HG03139 (cell line): Measurements from ENCODE around the gene DCAF11.

Source experiments
- ATAC-seq: cut with Tn5 transposase; IDR thresholded peaks from one replicate; pipeline ENCODE4 v1.9.1; 2021; ENCODE audit not compliant: unreplicated experiment

The DCAF11 gene

GRCh38 chr14:24156840-24157239, 42.3 kb downstream of the DCAF11 start:
- no peak for ATAC-seq

DNA sequence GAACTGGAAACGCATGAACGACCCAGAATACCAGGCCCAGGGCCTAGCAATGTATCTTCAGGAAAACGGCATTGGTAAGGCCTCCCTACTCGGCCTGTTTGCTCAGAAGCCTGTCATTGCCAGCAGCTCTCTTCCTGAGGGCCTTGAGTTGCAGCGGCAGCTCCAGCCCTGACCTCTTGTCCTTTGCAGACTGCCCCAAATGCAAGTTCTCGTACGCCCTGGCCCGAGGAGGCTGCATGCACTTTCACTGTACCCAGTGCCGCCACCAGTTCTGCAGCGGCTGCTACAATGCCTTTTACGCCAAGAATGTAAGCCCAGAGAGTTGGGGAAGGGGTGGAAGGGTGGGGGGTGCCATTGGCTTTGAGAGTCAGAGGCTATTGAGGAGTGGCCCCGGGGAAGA, 42.8 kb downstream of the DCAF11 start:
- ATAC-seq = no peak

GRCh38 chr14:24159777-24160498, 45.4 kb downstream of the DCAF11 start:
- no peak for ATAC-seq

DNA sequence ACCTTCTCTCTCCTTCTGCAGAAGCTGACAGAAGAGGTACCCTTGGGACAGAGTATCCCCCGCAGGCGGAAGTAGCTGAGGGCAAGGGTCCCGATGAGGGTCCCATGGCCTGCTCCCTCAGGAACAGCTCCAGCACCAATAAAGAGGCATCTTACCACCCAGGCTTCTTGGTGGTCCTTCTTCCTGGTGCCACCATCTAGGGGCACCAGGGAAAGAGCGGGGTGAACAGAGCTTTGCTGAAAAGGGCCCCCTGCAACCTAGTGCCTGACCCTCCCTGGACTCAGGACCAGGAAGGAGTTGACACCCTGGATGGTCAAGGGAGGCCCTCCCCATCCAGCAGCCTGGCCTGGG, 45.9 kb downstream of the DCAF11 start:
- ATAC-seq = no peak

DNA sequence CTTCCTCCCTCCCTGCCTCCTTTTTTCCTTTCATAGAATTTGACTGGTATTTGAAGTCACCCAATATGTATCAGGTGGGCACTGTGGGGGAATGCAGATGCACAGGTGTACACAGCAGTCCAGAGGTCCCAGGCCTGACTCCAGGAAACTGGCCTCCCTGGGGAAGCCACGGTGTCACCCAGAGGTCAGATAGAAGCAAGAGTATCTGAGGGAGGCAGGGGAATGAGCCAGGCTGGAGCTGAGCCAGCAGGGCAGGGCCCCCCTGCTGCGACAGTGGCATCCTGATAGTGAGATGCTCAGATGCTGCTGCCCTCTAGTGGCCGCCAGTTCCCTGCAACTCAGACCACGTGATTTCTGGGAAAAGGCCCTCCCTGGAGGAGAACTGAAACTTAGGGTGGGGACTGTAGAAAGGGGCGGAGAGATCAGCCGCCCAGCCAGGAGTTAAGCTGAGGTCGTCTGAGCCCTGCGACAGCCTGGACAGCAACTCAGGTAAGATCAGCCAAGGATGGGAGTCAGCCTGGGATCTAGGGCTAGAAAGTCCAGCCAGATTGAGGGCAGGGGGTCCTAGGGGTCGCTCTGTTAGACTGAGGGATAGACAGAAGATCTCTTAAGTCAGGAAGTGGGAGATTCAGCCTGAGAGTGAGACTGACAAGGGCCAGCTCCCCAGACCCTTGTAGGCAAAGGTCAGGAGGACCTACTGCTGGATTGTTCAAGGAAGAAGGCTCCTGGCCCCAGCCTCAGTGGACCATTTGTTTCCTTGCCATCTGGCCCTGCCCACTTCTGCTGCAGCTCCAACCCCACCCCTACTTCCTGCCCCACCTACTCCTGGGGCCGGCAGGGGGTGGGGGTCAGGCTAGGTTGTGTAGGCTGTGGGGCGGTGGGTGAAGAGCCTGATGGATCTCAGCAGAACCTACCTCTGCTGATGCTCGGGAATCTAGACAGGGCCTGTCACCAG, 46.5 kb downstream of the DCAF11 start, which contains the start of gene IRF9:
Gene IRF9, plus strand, starts transcription at position 416 of the 955 bp plus-strand sequence. CDS start 880 bp downstream, outside the sequence.
- peak; percentile 68 for ATAC-seq

- no peak for ATAC-seq
Observed at GRCh38 chr14:24162093-24162492, 47.5 kb downstream of the DCAF11 start.

DNA sequence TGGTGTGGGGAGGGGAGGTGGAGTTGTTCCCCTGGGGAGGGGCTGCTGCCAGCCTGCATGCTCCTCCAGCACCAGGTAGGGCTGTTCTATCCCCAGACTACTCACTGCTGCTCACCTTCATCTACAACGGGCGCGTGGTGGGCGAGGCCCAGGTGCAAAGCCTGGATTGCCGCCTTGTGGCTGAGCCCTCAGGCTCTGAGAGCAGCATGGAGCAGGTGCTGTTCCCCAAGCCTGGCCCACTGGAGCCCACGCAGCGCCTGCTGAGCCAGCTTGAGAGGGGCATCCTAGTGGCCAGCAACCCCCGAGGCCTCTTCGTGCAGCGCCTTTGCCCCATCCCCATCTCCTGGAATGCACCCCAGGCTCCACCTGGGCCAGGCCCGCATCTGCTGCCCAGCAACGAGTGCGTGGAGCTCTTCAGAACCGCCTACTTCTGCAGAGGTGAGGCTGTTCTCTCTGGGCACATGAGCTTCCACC, 50.0 kb downstream of the DCAF11 start:
- ATAC-seq = no peak

DNA sequence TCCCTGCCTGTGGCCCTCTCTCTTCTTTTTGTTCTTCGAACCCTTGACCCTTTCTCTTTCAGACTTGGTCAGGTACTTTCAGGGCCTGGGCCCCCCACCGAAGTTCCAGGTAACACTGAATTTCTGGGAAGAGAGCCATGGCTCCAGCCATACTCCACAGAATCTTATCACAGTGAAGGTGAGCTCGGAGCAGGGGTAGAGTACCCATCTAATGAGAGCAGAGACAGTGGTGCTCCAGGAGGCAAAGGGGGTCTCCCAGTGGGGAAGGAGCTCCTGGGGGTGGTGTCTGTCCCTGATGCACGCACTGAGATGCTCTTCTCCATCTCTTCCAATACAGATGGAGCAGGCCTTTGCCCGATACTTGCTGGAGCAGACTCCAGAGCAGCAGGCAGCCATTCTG, 51.2 kb downstream of the DCAF11 start:
- ATAC-seq = no peak

DNA sequence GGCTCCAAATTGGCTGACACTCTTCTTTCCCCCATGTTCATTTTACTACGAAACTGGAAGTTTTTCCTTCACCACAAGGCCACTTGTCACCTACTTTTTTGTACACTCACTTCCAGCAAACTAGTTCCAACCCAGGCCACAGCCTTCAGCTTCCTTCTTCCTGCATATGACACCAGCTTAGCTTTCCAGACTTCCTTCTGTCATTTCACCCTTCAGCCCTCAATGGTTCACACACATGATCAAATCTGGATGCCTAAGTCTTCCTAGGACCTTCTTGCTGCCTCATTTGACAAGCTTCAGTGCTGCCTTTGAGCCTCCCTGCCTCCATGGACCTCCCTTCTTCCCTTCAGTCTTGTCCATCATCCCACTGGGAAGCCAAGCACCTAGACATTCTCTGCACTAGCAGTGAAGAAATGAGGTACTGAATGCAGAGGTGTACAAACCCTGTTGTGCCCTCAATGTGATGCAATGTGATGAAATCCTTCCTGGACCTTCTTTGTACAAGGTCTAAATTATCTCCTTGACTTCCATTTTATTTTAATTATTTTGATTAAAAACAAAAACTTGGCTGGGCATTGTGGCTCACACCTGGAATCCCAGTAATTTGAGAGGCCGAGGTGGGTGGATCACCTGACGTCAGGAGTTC, 53.0 kb downstream of the DCAF11 start:
- ATAC-seq = no peak

DNA sequence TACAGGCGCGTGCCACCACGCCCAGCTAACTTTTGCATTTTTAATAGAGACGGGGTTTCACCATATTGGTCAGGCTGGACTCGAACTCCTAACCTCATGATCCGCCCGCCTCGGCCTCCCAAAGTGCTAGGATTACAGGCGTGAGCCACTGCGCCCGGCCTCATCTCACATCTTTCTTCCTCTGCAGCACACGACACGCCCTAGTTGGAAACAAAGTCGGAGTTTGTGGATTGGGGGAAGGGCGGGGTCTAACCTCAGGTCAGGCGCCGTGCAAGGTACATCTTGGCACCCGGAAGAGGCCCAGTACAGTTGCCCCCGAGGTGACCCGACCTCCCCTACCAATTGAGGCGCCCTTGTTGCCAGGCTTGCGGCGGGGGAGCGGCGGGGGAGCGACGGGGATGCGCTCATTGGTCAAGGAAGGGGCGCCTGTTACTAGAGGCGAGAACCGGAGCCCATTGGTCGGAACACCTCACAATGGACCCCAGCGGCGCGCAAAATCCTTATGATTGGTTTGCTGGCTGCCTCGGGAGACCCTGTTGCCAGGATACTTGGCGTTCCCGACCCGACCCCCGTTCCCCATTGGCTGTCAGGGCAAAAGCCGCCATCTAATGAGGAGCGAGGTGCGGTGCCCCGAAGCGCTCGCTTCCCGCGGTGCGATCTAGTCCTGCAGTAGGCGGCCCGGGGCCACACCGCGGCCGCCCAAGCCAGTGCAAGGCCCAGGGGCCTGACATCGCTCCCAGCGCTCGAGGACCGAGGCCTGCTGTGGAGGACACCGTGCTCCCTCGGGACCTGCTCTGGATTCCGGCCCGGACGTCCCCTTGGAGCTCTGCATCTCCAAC, 57.1 kb downstream of the DCAF11 start, which contains the start of gene REC8:
Gene REC8, plus strand, starts transcription at position 659 of the 839 bp plus-strand sequence. CDS start 473 bp downstream, outside the sequence.
- ATAC-seq = peak; percentile 65

DNA sequence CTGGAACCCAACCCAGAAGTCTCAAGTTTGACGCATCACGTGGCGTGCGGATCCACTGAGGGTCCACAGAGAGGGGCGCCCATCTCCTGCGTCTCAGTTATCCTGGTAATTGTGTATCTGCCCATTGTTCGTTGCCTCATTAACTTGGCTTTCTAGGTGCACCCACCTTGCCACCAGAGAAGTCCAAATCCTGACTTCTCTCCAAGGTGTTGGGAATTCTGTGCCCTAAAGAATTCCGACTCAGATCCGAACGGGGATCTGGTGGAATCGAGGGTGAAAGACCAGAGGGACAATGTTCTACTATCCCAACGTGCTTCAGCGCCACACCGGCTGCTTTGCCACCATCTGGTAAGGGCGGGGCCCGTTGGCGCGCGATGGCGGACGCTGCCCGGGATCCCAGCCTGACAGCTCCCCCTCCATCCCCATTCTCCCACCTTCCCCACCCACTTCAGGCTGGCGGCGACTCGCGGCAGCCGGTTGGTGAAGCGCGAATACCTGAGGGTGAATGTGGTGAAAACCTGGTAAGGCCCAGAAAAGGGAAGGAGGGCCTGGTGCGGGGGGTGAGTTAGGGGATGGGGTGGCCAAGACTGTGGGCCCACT, 57.8 kb downstream of the DCAF11 start:
- no peak for ATAC-seq

GRCh38 chr14:24172871-24173281, 58.3 kb downstream of the DCAF11 start:
- no peak for ATAC-seq
